Hepatocyte (in vitro differentiated cells): ENCODE results near the gene CACNA1C. TPM values are rescaled to one million over a fixed set of nuclear protein-coding genes. Genes with fewer than 3 reads are reported as not detected.

Experiments
- DNase-seq: peaks from one replicate; pipeline ENCODE4 v3.0.0-alpha.2; 2016; ENCODE audit warnings: low spot score
- H2AFZ ChIP-seq: fragments of 200-600 bp; sonication (generic); 2 replicates; pipeline ENCODE4 v1.6.0; 2016; ENCODE audit warnings: antibody characterized with exemption, mild to moderate bottlenecking
- H3K27ac ChIP-seq: fragments of 200-600 bp; sonication (generic); 2 replicates; pipeline ENCODE4 v1.5.1; 2016; ENCODE audit warnings: mild to moderate bottlenecking
- H3K27me3 ChIP-seq: fragments of 200-600 bp; sonication (generic); 2 replicates; pipeline ENCODE4 v1.6.1; 2016
- H3K36me3 ChIP-seq: fragments of 200-600 bp; sonication (generic); replicated peaks from 2 replicates; pipeline ENCODE4 v1.5.1; 2016; ENCODE audit warnings: low read depth; ENCODE audit not compliant: insufficient read depth
- H3K4me1 ChIP-seq: fragments of 200-600 bp; sonication (generic); 2 replicates; pipeline ENCODE4 v1.5.1; 2016; ENCODE audit warnings: mild to moderate bottlenecking, moderate library complexity; ENCODE audit not compliant: insufficient read depth
- H3K4me2 ChIP-seq: fragments of 200-600 bp; sonication (generic); 2 replicates; pipeline ENCODE4 v1.6.0; 2016
- H3K4me3 ChIP-seq: fragments of 200-600 bp; sonication (generic); 2 replicates; pipeline ENCODE4 v1.5.1; 2016; ENCODE audit warnings: mild to moderate bottlenecking
- H3K79me2 ChIP-seq: fragments of 200-600 bp; sonication (generic); 2 replicates; pipeline ENCODE4 v1.6.0; 2017; ENCODE audit warnings: mild to moderate bottlenecking
- H3K9me2 ChIP-seq: fragments of 200-600 bp; sonication (generic); replicated peaks from 2 replicates; pipeline ENCODE4 v1.6.0; 2017; ENCODE audit warnings: mild to moderate bottlenecking; ENCODE audit not compliant: insufficient read depth
- H3K9me3 ChIP-seq: fragments of 200-600 bp; sonication (generic); 2 replicates; pipeline ENCODE4 v1.5.1; 2016; ENCODE audit warnings: low read depth, mild to moderate bottlenecking
- H4K20me1 ChIP-seq: fragments of 200-600 bp; sonication (generic); 2 replicates; pipeline ENCODE4 v1.6.0; 2016; ENCODE audit warnings: mild to moderate bottlenecking; ENCODE audit not compliant: insufficient read depth, poor library complexity, severe bottlenecking
- EZH2 ChIP-seq: fragments of 200-600 bp; sonication (generic); IDR thresholded peaks from 2 replicates; pipeline ENCODE4 v1.6.1; 2016; ENCODE audit warnings: antibody characterized with exemption, mild to moderate bottlenecking, borderline replicate concordance
- EZH2phosphoT487 ChIP-seq: fragments of 200-600 bp; sonication (generic); IDR thresholded peaks from one replicate; pipeline ENCODE4 v1.6.1; 2018; ENCODE audit warnings: antibody characterized with exemption, mild to moderate bottlenecking, low read depth, moderate library complexity; ENCODE audit not compliant: unreplicated experiment, severe bottlenecking
- WGBS: methylation state at CpG from one replicate; pipeline ENCODE4 v1.1.6; 2016; ENCODE audit warnings: low lambda C conversion rate; ENCODE audit errors: missing lambda C conversion rate; 5-methylcytosine and 5-hydroxymethylcytosine counted together
- polyA plus RNA-seq: library from polyadenylated mRNA; unstranded; fragments of >200 nt; fragmentation: Nextera tagmentation; extraction: Ambion mirVana; gene quantifications from 2 replicates; pipeline ENCODE4 v1.2.1, GENCODE V29; 2016
- total RNA-seq: library from RNA; depleted of rRNA; stranded (reverse); fragments of >200 nt; gene quantifications from 2 replicates; pipeline ENCODE4 v1.2.3, GENCODE V29; 2014
- TF ChIP-seq, protein P1 (sequence below): fragments of 200-600 bp; sonication (generic); IDR thresholded peaks from 2 replicates; pipeline ENCODE4 v1.5.1; 2016; ENCODE audit warnings: antibody characterized with exemption, mild to moderate bottlenecking; ENCODE audit not compliant: poor library complexity

Gene CACNA1C
- total and polyA plus RNA-seq, 2 experiments from 2014 or later, result 3.2 to 4.0 TPM

DNA sequence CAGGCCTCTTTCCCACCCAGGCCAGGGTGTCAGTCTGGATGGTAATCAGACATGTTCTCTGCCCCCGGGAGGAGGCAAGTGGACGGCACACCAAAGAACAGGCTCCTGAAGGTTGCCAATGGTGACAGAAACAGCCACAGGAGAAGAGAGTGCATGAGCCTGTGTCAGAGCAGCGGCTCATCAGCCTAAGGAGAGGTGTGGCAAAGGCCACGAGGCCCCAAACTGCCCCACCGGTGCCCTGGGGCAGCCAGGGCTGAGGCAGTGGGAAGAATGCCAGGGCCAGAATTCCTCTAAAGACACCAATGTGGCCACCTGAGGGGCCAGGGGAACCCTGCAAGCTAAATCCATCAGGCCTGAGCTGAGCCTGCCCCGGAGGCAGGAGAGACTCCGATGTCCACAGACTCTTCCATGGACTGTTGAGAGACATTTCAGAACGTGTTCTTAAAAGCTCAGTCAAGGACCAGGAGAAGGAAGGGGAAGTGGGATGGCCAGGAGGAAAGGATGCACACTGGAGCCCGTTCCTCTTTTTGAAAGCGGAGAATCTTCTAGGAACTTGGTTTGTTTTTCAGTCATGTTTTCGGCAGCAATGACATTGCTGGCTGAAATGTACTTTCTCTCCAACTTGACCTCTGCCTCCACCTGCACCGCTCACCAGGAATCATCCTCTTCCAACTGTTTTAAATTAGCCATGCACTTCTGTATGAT is 565.7 kb downstream of the CACNA1C start:
- no peak overlapping the region for H3K27ac ChIP-seq

DNA sequence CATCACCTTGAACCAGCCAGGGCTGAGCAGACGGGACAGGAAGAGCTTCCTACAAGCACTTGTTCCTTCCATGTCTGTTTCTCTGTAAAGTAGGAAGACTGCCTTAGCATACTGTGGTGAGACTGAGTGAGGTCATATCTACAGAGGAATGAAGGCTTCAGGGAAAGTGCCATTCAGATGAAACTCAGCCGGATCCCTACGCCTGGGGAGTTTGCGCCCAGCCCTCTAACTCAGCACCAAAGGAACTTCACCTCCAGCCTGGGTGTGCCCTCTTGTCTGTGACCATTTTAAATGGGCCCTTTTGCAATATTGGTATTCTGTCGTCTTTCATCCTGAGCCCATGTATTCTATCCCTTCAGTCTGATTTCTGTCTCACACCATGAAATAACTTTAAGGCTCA is 566.3 kb downstream of the CACNA1C start:
- Histone ChIP-seq H3K9me2 (no peaks in the 10 kb centered on the region), H3K79me2 (no peaks in the 10 kb centered on the region), H3K4me3 (no peak overlapping the region), H3K27ac (no peak overlapping the region), H3K36me3 (no peaks in the 10 kb centered on the region), H2AFZ (no peak overlapping the region), H3K4me2 (no peak overlapping the region), H3K4me1 (no peaks in the 10 kb centered on the region), H3K9me3 (no peaks in the 10 kb centered on the region), H3K27me3 (no peaks in the 10 kb centered on the region), H4K20me1 (no peaks in the 10 kb centered on the region)
- TF ChIP-seq EZH2phosphoT487 (no peak), EZH2 (no peak)
- TF ChIP-seq, protein P1, sequence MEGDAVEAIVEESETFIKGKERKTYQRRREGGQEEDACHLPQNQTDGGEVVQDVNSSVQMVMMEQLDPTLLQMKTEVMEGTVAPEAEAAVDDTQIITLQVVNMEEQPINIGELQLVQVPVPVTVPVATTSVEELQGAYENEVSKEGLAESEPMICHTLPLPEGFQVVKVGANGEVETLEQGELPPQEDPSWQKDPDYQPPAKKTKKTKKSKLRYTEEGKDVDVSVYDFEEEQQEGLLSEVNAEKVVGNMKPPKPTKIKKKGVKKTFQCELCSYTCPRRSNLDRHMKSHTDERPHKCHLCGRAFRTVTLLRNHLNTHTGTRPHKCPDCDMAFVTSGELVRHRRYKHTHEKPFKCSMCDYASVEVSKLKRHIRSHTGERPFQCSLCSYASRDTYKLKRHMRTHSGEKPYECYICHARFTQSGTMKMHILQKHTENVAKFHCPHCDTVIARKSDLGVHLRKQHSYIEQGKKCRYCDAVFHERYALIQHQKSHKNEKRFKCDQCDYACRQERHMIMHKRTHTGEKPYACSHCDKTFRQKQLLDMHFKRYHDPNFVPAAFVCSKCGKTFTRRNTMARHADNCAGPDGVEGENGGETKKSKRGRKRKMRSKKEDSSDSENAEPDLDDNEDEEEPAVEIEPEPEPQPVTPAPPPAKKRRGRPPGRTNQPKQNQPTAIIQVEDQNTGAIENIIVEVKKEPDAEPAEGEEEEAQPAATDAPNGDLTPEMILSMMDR, result no peak
- 91% methylated on average over 5 of the region's 5 CpGs for whole genome bisulfite sequencing
- no peak for DNase-seq

More for the DNA sequence above, 565.7 kb downstream of the CACNA1C start:
- Histone ChIP-seq H2AFZ (no peak overlapping the region), H4K20me1 (no peaks in the 10 kb centered on the region), H3K27me3 (no peaks in the 10 kb centered on the region), H3K4me1 (no peaks in the 10 kb centered on the region), H3K9me3 (no peaks in the 10 kb centered on the region), H3K4me2 (no peak overlapping the region), H3K9me2 (no peaks in the 10 kb centered on the region), H3K36me3 (no peaks in the 10 kb centered on the region), H3K79me2 (no peaks in the 10 kb centered on the region), H3K4me3 (no peak overlapping the region)
- TF ChIP-seq EZH2phosphoT487 (no peak), EZH2 (no peak)
- 87% methylated on average over 12 of the region's 12 CpGs for WGBS
- no peak for DNase-seq

DNA sequence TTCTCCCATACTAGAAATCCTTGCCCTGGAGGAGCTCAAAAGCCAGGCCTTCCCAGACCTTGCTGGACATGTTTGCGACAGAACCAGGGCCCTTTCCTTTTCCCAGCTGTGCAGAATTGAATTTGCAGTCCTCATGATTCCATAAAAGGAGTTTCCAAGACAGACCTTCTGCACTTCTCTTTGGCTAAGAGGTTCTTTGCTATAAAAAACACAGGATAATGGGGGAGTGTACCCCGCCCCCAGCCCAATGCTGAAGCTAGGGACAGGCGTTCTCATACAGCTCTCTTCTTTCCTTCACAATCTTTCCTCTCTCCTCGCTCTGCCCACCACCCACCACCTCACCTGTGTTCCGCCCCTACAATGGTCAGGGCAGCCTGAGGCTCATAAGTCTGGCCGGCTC is 569.7 kb downstream of the CACNA1C start:
- no peak for DNase-seq
- Histone ChIP-seq H3K79me2 (no peaks in the 10 kb centered on the region), H2AFZ (no peak overlapping the region), H3K4me1 (no peaks in the 10 kb centered on the region), H3K9me3 (no peaks in the 10 kb centered on the region), H3K27me3 (no peaks in the 10 kb centered on the region), H4K20me1 (no peaks in the 10 kb centered on the region), H3K4me2 (no peak overlapping the region), H3K4me3 (no peak overlapping the region), H3K36me3 (no peaks in the 10 kb centered on the region), H3K9me2 (no peaks in the 10 kb centered on the region), H3K27ac (no peak overlapping the region)
- 93% methylated on average over 6 of the region's 6 CpGs for WGBS
- TF ChIP-seq EZH2phosphoT487 (no peak), EZH2 (no peak)
- TF ChIP-seq, protein P1, result no peak

DNA sequence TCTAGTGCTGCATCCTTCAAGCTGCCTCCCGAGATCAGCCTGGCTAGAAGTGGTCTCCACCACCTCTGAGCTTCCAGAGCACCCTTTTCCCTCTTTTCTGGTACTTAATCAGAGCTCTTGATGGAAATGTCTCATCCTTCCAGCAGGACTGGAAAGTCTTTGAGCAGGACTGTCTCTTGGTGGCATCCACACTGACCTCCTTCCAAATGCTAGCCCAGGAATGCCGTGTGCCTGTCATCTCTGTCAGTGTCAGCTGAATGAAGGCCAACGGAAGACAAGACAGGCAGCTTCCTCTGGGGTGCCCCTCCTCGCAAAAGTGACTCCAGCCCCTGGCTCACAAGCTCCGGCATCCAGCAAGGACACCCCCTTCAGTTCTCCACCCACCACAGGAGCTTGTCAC is 570.7 kb downstream of the CACNA1C start:
- no peak overlapping the region for H3K27ac ChIP-seq
- no peaks in the 10 kb centered on the region for H4K20me1 ChIP-seq
- H3K4me2 ChIP-seq, result no peak overlapping the region
- H3K9me2 ChIP-seq, result no peaks in the 10 kb centered on the region
- H3K4me3 ChIP-seq, result no peak overlapping the region
- no peaks in the 10 kb centered on the region for H3K36me3 ChIP-seq
- DNase-seq, result no peak
- no peak for TF ChIP-seq EZH2
- TF ChIP-seq, protein P1, result no peak
- no peak for TF ChIP-seq EZH2phosphoT487
- no peaks in the 10 kb centered on the region for H3K9me3 ChIP-seq
- no peaks in the 10 kb centered on the region for H3K4me1 ChIP-seq
- H2AFZ ChIP-seq, result no peak overlapping the region
- H3K27me3 ChIP-seq, result no peaks in the 10 kb centered on the region
- H3K79me2 ChIP-seq, result no peaks in the 10 kb centered on the region
- 93% methylated on average over 5 of the region's 5 CpGs for WGBS
